Measurements from ENCODE around the gene ACSS3. TPM values are rescaled to one million over a fixed set of nuclear protein-coding genes. Genes with fewer than 3 reads are reported as not detected.

Gene ACSS3
- total RNA-seq, 3 donors from 2014 or later = 32.6 to 147 (median 46.5) TPM

DNA sequence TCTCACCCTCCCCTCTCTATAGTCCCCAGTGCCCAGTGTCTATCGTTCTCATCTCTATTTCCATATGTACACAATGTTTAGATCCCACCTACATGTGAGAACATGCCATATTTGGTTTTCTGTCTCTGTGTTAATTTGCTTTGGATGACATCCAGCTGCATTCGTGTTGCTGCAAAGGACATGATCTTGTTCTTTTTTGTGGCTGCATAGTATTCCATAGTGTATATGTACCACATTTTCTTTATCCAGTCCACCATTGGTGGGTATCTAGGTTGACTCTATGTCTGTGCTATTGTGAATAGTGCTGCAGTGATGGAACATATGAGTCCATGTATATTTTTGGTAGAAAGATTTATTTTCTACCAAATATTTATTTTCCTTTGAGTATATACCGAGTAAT lies 45.7 kb downstream of the ACSS3 start:
- TF ChIP-seq POLR2AphosphoS5 (IDR thresholded peaks at IDR 0.05) (no peak), POLR2A (IDR thresholded peaks at IDR 0.05) (no peak)
- TF ChIP-seq, protein P1, sequence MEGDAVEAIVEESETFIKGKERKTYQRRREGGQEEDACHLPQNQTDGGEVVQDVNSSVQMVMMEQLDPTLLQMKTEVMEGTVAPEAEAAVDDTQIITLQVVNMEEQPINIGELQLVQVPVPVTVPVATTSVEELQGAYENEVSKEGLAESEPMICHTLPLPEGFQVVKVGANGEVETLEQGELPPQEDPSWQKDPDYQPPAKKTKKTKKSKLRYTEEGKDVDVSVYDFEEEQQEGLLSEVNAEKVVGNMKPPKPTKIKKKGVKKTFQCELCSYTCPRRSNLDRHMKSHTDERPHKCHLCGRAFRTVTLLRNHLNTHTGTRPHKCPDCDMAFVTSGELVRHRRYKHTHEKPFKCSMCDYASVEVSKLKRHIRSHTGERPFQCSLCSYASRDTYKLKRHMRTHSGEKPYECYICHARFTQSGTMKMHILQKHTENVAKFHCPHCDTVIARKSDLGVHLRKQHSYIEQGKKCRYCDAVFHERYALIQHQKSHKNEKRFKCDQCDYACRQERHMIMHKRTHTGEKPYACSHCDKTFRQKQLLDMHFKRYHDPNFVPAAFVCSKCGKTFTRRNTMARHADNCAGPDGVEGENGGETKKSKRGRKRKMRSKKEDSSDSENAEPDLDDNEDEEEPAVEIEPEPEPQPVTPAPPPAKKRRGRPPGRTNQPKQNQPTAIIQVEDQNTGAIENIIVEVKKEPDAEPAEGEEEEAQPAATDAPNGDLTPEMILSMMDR (IDR thresholded peaks at IDR 0.05) = no peak
- Histone ChIP-seq H3K4me1 (no peaks in the 10 kb centered on the region), H3K9me3 (peaks cover 0 to 7% of the 10 kb centered on the region in 2 donors), H3K4me3 (no peak overlapping the region), H3K27me3 (no peaks in the 10 kb centered on the region), H3K36me3 (no peaks in the 10 kb centered on the region), H3K27ac (no peak overlapping the region)
- intact Hi-C loops (cut with DNase I; ENCODE audit: low total_unique reads) = no loop called here
- no peak for DNase-seq (ENCODE audit: low spot score in 2 of 2)

DNA sequence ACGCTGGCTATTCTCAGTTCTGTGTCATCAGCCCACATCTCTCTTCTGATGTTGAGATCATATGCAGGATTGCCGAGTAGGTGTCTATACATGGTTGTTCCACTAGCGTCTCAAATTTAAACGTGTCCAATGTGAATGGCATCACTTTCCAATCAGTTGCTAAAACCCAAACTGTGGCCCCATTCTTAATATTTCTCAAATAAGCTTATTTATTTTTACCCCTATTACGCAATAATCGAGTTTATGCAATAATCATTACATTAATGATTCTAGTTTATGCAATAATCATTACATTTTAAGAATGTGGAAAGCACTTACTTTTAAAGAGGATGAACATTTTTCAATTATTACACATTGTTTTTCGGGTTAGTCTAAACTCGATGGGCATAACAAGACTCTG lies 47.8 kb downstream of the ACSS3 start:
- no peaks in the 10 kb centered on the region for H3K27me3 ChIP-seq
- no peaks in the 10 kb centered on the region for H3K9me3 ChIP-seq
- no peak for DNase-seq (ENCODE audit: low spot score in 2 of 2)
- intact Hi-C loops (cut with DNase I; ENCODE audit: low total_unique reads) = no loop called here
- H3K4me3 ChIP-seq = no peak overlapping the region
- H3K27ac ChIP-seq = no peak overlapping the region
- no peaks in the 10 kb centered on the region for H3K4me1 ChIP-seq
- TF ChIP-seq, protein P1 (IDR thresholded peaks at IDR 0.05) = no peak
- no peak for TF ChIP-seq POLR2AphosphoS5 (IDR thresholded peaks at IDR 0.05)
- no peak for TF ChIP-seq POLR2A (IDR thresholded peaks at IDR 0.05)
- no peaks in the 10 kb centered on the region for H3K36me3 ChIP-seq

DNA sequence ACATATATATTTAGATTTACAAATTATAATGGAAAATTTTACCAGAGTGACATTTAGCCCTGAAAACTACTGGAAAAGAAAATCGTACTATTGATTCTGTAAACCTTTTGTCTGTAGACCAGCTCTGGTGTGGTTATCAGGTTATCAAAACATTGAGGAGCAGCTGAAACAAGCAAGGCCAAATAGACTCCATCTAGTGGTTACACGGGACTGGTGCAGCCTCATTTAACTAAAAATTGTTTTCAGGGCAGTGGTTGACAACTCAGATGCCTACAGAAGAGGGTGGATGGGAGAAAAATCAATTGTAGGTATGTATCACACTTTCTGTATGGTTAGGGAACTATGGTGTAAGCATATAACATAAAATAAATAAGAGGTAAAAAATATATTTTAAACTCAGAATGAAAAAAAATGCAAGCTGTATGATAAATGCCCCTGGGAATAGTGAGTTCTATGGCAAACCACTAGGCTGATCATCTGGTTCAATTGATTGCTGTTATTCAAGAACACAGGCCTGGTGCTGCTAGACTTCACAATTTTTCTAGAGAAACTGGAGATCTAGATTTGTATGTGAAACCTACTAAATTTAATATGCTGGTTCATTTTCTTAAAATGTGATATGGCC lies 51.2 kb downstream of the ACSS3 start:
- no peak for TF ChIP-seq POLR2A (IDR thresholded peaks at IDR 0.05)
- TF ChIP-seq, protein P1 (IDR thresholded peaks at IDR 0.05) = peak in 2 of 3 donors; percentile 48 to 60
- Histone ChIP-seq H3K36me3 (no peaks in the 10 kb centered on the region), H3K9me3 (no peaks in the 10 kb centered on the region), H3K27ac (no peak overlapping the region), H3K4me1 (no peaks in the 10 kb centered on the region), H3K4me3 (no peak overlapping the region), H3K27me3 (no peaks in the 10 kb centered on the region)
- intact Hi-C loops (cut with DNase I; ENCODE audit: low total_unique reads) = no loop called here
- DNase-seq (ENCODE audit: low spot score in 2 of 2) = no peak

DNA sequence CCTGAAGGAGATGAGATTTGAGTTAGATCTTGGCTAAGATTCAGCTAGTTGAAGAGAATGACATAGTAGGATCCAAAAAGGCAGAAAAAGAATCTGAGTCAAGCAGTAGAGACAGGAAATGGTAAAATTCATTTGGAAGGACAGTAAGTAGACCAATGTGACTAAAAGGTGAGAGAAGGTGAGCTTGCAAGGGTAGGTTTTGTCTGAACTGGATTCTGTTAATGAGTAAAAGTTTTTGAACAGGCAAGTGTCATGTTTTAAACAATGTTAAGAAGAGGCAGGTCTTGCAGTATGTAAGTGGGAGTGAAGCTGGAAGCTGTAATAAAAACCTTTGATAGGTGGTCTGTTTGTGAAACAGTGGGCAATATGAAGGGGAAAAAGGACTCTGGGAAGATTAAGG lies 58.6 kb downstream of the ACSS3 start:
- no peaks in the 10 kb centered on the region for H3K9me3 ChIP-seq
- no peaks in the 10 kb centered on the region for H3K4me1 ChIP-seq
- no peaks in the 10 kb centered on the region for H3K27me3 ChIP-seq
- intact Hi-C loops (cut with DNase I; ENCODE audit: low total_unique reads) = no loop called here
- TF ChIP-seq, protein P1 (IDR thresholded peaks at IDR 0.05) = no peak
- TF ChIP-seq POLR2A (IDR thresholded peaks at IDR 0.05) (no peak), POLR2AphosphoS5 (IDR thresholded peaks at IDR 0.05) (no peak)
- H3K4me3 ChIP-seq = no peak overlapping the region
- H3K36me3 ChIP-seq = no peaks in the 10 kb centered on the region
- H3K27ac ChIP-seq = no peak overlapping the region
- DNase-seq (ENCODE audit: low spot score in 2 of 2) = no peak

DNA sequence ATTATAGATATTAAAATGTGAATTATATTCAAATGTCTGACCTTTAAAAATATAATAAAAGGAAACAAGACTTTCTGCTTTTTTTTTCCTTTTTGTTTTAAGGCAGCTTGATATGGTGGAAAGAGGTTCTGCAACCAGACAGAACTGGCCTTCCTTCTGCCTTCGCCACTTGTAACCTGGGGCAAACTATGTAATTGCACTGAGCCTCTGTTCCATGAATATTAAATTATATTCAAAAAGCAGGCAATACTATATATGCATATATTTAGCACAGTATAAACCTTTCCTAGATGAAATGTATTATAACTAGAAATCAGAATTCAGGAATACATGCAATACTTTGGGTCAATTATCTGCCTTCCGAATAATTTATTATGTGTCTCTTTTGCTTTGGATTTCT lies 59.9 kb downstream of the ACSS3 start:
- H3K4me3 ChIP-seq = no peak overlapping the region
- intact Hi-C loops (cut with DNase I; ENCODE audit: low total_unique reads) = no loop called here
- TF ChIP-seq POLR2AphosphoS5 (IDR thresholded peaks at IDR 0.05) (no peak), POLR2A (IDR thresholded peaks at IDR 0.05) (no peak)
- TF ChIP-seq, protein P1 (IDR thresholded peaks at IDR 0.05) = no peak

More for the DNA sequence above, 59.9 kb downstream of the ACSS3 start:
- Histone ChIP-seq H3K9me3 (no peaks in the 10 kb centered on the region), H3K27me3 (no peaks in the 10 kb centered on the region), H3K4me1 (no peaks in the 10 kb centered on the region), H3K27ac (no peak overlapping the region), H3K36me3 (no peaks in the 10 kb centered on the region)
- no peak for DNase-seq (ENCODE audit: low spot score in 2 of 2)

Measured in breast epithelium (tissue), 4 donors.